Endothelial cell of umbilical vein (primary cell): Measurements from ENCODE around the gene TCEA2.

ENCODE experiments used
- JUN ChIP-seq: IDR thresholded peaks from 2 replicates; pipeline ENCODE4 v1.6.1; 2011; ENCODE audit warnings: borderline replicate concordance, low read depth; ENCODE audit not compliant: insufficient read length, insufficient read depth
- POLR2A ChIP-seq: IDR thresholded peaks from 2 replicates; pipeline ENCODE4 v1.6.1; 2012; ENCODE audit warnings: low read depth, mild to moderate bottlenecking, control low read depth, low read length
- TF ChIP-seq, protein P1 (sequence below), 2 donors: IDR thresholded peaks; 1 replicate in 1 of 2; 2 replicates in 1 of 2; pipeline ENCODE4 v1.5.1; 2011; ENCODE audit warnings: low read length in 2 of 2, mild to moderate bottlenecking in 2 of 2, moderate library complexity in 2 of 2, control low read depth in 1 of 2, inconsistent platforms in 1 of 2, low read depth in 1 of 2; ENCODE audit not compliant: insufficient read depth in 1 of 2; ENCODE audit errors: extremely low read depth in 1 of 2

DNA sequence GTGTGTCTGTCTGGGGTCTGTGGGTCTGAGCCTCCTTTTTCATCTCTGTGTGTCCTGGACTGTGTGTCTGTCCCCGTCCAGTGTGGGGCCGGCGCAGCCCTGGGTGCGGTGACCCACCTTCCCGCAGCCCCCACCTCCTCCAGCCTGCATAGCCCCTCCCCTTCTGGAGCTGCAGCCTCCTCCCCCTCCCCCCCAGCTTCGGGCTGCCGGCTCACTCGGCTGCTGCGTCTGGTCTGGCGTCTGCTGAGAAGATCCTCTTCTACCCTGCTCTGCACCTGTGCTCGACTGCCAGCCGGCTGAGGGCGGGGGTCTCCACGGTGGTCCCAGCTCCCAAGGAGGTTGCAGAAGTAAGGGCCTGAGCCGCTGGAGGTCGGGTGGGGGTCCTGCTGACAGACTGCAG, 28.8 kb downstream of the TCEA2 start:
- no peak for TF ChIP-seq JUN
- TF ChIP-seq, protein P1, sequence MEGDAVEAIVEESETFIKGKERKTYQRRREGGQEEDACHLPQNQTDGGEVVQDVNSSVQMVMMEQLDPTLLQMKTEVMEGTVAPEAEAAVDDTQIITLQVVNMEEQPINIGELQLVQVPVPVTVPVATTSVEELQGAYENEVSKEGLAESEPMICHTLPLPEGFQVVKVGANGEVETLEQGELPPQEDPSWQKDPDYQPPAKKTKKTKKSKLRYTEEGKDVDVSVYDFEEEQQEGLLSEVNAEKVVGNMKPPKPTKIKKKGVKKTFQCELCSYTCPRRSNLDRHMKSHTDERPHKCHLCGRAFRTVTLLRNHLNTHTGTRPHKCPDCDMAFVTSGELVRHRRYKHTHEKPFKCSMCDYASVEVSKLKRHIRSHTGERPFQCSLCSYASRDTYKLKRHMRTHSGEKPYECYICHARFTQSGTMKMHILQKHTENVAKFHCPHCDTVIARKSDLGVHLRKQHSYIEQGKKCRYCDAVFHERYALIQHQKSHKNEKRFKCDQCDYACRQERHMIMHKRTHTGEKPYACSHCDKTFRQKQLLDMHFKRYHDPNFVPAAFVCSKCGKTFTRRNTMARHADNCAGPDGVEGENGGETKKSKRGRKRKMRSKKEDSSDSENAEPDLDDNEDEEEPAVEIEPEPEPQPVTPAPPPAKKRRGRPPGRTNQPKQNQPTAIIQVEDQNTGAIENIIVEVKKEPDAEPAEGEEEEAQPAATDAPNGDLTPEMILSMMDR (IDR thresholded peaks at IDR 0.05; ENCODE audit: extremely low read depth in 1 of 2, insufficient read depth in 1 of 2, low read depth in 1 of 2, low read length in 2 of 2), result no peak
- TF ChIP-seq POLR2A, result no peak
